Astrocyte (in vitro differentiated cells and primary cell): Measurements from ENCODE around the gene CROCC2. TPM values are rescaled to one million over a fixed set of nuclear protein-coding genes. Genes with fewer than 3 reads are reported as not detected.
A peak's percentile ranks its signal among the peaks of the same experiment; 100 is the strongest.

Experiments used
- DNase-seq: peaks from one replicate; pipeline ENCODE4 v3.0.0-alpha.2; 2010; ENCODE audit warnings: low read depth
- FAIRE-seq: peaks from 2 replicates; lab custom pipeline; 2011; peaks lifted over from hg19 to GRCh38; lab: Jason Lieb, UNC
- H2AFZ ChIP-seq: 2 replicates; pipeline ENCODE4 v1.6.0; 2012; ENCODE audit warnings: low read depth, low read length, inconsistent platforms
- H3K27ac ChIP-seq: 2 replicates; pipeline ENCODE4 v1.5.1; 2011; ENCODE audit warnings: low read depth, low read length, inconsistent platforms
- H3K27me3 ChIP-seq: 2 replicates; pipeline ENCODE4 v1.6.0; 2011; ENCODE audit warnings: low read length, inconsistent platforms; ENCODE audit not compliant: insufficient read depth
- H3K36me3 ChIP-seq: 2 replicates; pipeline ENCODE4 v1.5.1; 2011; ENCODE audit warnings: low read length, inconsistent platforms; ENCODE audit not compliant: insufficient read depth
- H3K4me1 ChIP-seq: 2 replicates; pipeline ENCODE4 v1.5.1; 2011; ENCODE audit warnings: low read length, inconsistent platforms; ENCODE audit not compliant: insufficient read depth
- H3K4me2 ChIP-seq: 2 replicates; pipeline ENCODE4 v1.6.0; 2012; ENCODE audit warnings: low read length, inconsistent platforms
- H3K4me3 ChIP-seq: 2 replicates; pipeline ENCODE4 v1.5.1; 2011; ENCODE audit warnings: low read depth, mild to moderate bottlenecking, low read length, inconsistent platforms; ENCODE audit not compliant: insufficient read depth
- H3K79me2 ChIP-seq: 2 replicates; pipeline ENCODE4 v1.6.0; 2012; ENCODE audit warnings: mild to moderate bottlenecking, low read length, inconsistent platforms; ENCODE audit not compliant: insufficient read depth
- H3K9ac ChIP-seq: 2 replicates; pipeline ENCODE4 v1.6.0; 2012; ENCODE audit warnings: mild to moderate bottlenecking, low read length, inconsistent platforms
- H3K9me3 ChIP-seq: 2 replicates; pipeline ENCODE4 v1.5.1; 2012; ENCODE audit warnings: low read depth, mild to moderate bottlenecking, low read length, inconsistent platforms; ENCODE audit not compliant: insufficient read depth
- H4K20me1 ChIP-seq: 2 replicates; pipeline ENCODE4 v1.6.0; 2012; ENCODE audit warnings: low read length, inconsistent platforms; ENCODE audit not compliant: insufficient read depth
- H3K27ac Mint-ChIP-seq: one replicate; pipeline ENCODE4 v1.8.0; 2021; ENCODE audit warnings: mild to moderate bottlenecking, mixed read lengths; ENCODE audit not compliant: unreplicated experiment
- H3K27me3 Mint-ChIP-seq: one replicate; pipeline ENCODE4 v1.8.0; 2021; ENCODE audit warnings: low read depth, mixed read lengths; ENCODE audit not compliant: unreplicated experiment
- H3K36me3 Mint-ChIP-seq: one replicate; pipeline ENCODE4 v1.8.0; 2021; ENCODE audit warnings: low read depth, mixed read lengths; ENCODE audit not compliant: unreplicated experiment
- H3K4me1 Mint-ChIP-seq: one replicate; pipeline ENCODE4 v1.8.0; 2021; ENCODE audit warnings: low read depth, mixed read lengths; ENCODE audit not compliant: unreplicated experiment
- H3K4me3 Mint-ChIP-seq: one replicate; pipeline ENCODE4 v1.8.0; 2021; ENCODE audit warnings: mild to moderate bottlenecking, moderate library complexity, mixed read lengths; ENCODE audit not compliant: unreplicated experiment
- H3K9me3 Mint-ChIP-seq: one replicate; pipeline ENCODE4 v1.8.0; 2021; ENCODE audit warnings: mild to moderate bottlenecking, mixed read lengths; ENCODE audit not compliant: unreplicated experiment
- EZH2 ChIP-seq: IDR thresholded peaks from 2 replicates; pipeline ENCODE4 v1.6.1; 2012; ENCODE audit warnings: mild to moderate bottlenecking, low read length, inconsistent platforms; ENCODE audit not compliant: insufficient read depth
- total RNA-seq: library from RNA; stranded (reverse); gene quantifications from 2 replicates; pipeline ENCODE4 v1.2.1, GENCODE V29; 2021
- TF ChIP-seq, protein P1 (sequence below): IDR thresholded peaks from 2 replicates; pipeline ENCODE4 v1.5.1; 2011; ENCODE audit warnings: low read depth, mild to moderate bottlenecking, inconsistent platforms, low read length, moderate library complexity; ENCODE audit not compliant: insufficient read depth

The CROCC2 gene
- total RNA-seq, 1 donor from 2014 or later, result not detected

DNA sequence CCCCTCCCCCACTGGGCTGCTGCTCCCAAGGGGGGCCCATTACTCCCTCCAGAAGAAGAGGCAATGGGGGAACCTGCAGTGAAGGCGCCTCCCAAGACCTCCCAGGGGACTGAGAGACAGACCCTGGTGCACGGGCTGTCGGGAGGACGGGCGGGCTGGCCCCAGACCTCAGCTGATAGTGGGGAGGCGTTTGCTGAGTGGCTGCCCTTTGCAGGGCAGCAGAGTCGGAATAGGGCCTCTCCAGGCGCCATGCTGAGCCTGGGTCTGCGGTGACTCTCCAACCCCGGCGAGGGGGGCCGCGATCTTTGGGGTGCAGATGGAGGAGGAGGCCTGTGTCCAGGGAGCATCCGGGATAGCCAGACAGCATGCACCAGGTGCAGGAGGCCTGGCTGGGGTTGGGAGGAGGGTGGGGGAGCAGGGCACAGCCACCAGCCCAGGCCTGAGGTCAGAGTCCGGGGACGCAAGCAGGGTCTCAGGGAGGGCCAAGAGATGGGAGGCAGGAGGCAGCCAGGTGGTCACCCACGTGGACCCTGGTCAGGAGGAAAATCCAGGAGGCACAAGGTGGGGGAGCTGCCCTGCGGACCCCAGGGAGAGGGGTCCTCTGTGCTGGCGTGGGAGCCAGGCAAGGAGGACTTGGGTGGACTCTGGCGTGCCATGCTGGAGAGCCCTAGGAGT, 11.0 kb downstream of the CROCC2 start:
- Histone ChIP-seq H3K4me3 (peak overlapping the region; percentile 17), H2AFZ (no peak overlapping the region), H3K9me3 (no peaks in the 10 kb centered on the region), H3K79me2 (no peaks in the 10 kb centered on the region), H3K4me2 (peak overlapping the region; percentile 68), H3K27ac (peak overlapping the region; percentile 26), H4K20me1 (no peaks in the 10 kb centered on the region), H3K36me3 (no peaks in the 10 kb centered on the region), H3K4me1 (peaks cover 46% of the 10 kb centered on the region), H3K9ac (peak overlapping the region; percentile 31), H3K27me3 (no peaks in the 10 kb centered on the region)
- FAIRE-seq (no peak), DNase-seq (no peak)
- peaks cover 20% of the 10 kb centered on the region for H3K27me3 Mint-ChIP-seq
- H3K4me1 Mint-ChIP-seq, result peaks cover 7% of the 10 kb centered on the region
- H3K27ac Mint-ChIP-seq, result no peak overlapping the region
- H3K9me3 Mint-ChIP-seq, result no peaks in the 10 kb centered on the region
- H3K4me3 Mint-ChIP-seq, result no peak overlapping the region
- no peaks in the 10 kb centered on the region for H3K36me3 Mint-ChIP-seq
- TF ChIP-seq, protein P1, sequence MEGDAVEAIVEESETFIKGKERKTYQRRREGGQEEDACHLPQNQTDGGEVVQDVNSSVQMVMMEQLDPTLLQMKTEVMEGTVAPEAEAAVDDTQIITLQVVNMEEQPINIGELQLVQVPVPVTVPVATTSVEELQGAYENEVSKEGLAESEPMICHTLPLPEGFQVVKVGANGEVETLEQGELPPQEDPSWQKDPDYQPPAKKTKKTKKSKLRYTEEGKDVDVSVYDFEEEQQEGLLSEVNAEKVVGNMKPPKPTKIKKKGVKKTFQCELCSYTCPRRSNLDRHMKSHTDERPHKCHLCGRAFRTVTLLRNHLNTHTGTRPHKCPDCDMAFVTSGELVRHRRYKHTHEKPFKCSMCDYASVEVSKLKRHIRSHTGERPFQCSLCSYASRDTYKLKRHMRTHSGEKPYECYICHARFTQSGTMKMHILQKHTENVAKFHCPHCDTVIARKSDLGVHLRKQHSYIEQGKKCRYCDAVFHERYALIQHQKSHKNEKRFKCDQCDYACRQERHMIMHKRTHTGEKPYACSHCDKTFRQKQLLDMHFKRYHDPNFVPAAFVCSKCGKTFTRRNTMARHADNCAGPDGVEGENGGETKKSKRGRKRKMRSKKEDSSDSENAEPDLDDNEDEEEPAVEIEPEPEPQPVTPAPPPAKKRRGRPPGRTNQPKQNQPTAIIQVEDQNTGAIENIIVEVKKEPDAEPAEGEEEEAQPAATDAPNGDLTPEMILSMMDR, result no peak
- TF ChIP-seq EZH2, result no peak

DNA sequence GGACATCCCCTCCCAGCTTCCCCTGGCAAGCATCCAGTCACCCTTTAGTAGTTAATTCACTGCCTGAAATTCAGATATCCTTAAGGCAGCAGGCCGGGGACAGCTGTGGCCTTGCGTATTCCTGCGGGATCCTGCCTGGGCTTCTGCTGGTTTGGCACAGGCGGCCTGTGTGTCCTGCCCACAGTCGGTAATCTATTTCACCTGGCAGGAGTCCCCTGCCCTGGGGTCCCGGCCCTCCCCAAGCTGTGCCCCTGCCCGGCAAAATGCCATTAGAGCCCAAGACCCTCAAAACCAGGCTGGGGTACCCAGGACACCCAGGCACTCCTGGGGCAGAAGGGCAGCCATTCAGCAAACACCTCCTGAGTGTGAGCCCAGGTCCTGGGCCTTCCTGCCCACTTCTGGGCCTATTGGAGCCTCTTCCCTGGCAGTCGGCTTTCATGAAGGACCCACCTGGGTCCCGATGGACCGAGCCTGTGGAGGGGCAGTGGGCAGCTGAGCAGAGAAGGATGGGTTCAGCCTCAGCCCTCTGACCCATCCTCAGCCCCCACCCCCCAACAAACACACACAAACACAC, 11.6 kb downstream of the CROCC2 start:
- H2AFZ ChIP-seq, result no peak overlapping the region
- H3K36me3 Mint-ChIP-seq, result no peaks in the 10 kb centered on the region
- no peak overlapping the region for H3K4me2 ChIP-seq
- no peak overlapping the region for H3K9ac ChIP-seq
- no peaks in the 10 kb centered on the region for H3K36me3 ChIP-seq
- H3K27ac Mint-ChIP-seq, result no peak overlapping the region
- peaks cover 18% of the 10 kb centered on the region for H3K27me3 Mint-ChIP-seq
- H4K20me1 ChIP-seq, result no peaks in the 10 kb centered on the region
- H3K4me3 Mint-ChIP-seq, result no peak overlapping the region
- H3K4me1 Mint-ChIP-seq, result peaks cover 5% of the 10 kb centered on the region
- no peaks in the 10 kb centered on the region for H3K9me3 ChIP-seq
- no peaks in the 10 kb centered on the region for H3K27me3 ChIP-seq
- H3K9me3 Mint-ChIP-seq, result no peaks in the 10 kb centered on the region
- FAIRE-seq (no peak), DNase-seq (no peak)
- H3K4me3 ChIP-seq, result no peak overlapping the region
- H3K27ac ChIP-seq, result no peak overlapping the region
- peaks cover 46% of the 10 kb centered on the region for H3K4me1 ChIP-seq
- TF ChIP-seq EZH2, result no peak
- TF ChIP-seq, protein P1, result no peak
- no peaks in the 10 kb centered on the region for H3K79me2 ChIP-seq
